H1 (cell line): ENCODE measurements around the gene ENTPD2. TPM values are rescaled to one million over a fixed set of nuclear protein-coding genes. Genes with fewer than 3 reads are reported as not detected.

Source experiments
- CTCF ChIA-PET: fragments of 300-600 bp; sonication (Branson Sonifier 250); formaldehyde crosslinking; loops from one replicate; lab custom pipeline; 2021; ENCODE audit not compliant: partially characterized antibody; lab: Charles Lee
- POLR2A ChIA-PET: fragments of 300-600 bp; sonication (Branson Sonifier 250); formaldehyde crosslinking; loops from one replicate; lab custom pipeline; 2021; ENCODE audit warnings: inconsistent platforms; ENCODE audit not compliant: partially characterized antibody; lab: Charles Lee
- DNase-seq, 2 experiments: peaks; one replicate each; pipeline versions ENCODE4 v3.0.0 to v3.0.0-alpha.2; 2010 to 2022; ENCODE audit warnings: low spot score in 2 of 2, low read depth in 1 of 2, mixed read lengths in 1 of 2
- FAIRE-seq: peaks from 2 replicates; lab custom pipeline; 2011; peaks lifted over from hg19 to GRCh38; lab: Jason Lieb, UNC
- H2AFZ ChIP-seq: 2 replicates; pipeline ENCODE4 v1.8.1; 2012; ENCODE audit warnings: low read length, inconsistent platforms
- H2AK5ac ChIP-seq: 2 replicates; pipeline ENCODE4 v1.6.1; 2013; ENCODE audit warnings: low read depth, low read length
- H2BK120ac ChIP-seq: replicated peaks from 2 replicates; pipeline ENCODE3; 2013; ENCODE audit warnings: low read depth, low read length, inconsistent platforms
- H2BK12ac ChIP-seq: 2 replicates; pipeline ENCODE4 v1.6.1; 2013; ENCODE audit warnings: low read depth, low read length
- H2BK15ac ChIP-seq: 2 replicates; pipeline ENCODE4 v1.6.1; 2013; ENCODE audit warnings: low read length
- H2BK20ac ChIP-seq: 2 replicates; pipeline ENCODE4 v1.6.1; 2013; ENCODE audit warnings: low read length
- H2BK5ac ChIP-seq: 2 replicates; pipeline ENCODE4 v1.6.1; 2013; ENCODE audit warnings: low read depth, low read length
- H3K14ac ChIP-seq: 2 replicates; pipeline ENCODE4 v1.6.1; 2013; ENCODE audit warnings: inconsistent platforms; ENCODE audit not compliant: insufficient read length
- H3K18ac ChIP-seq: 2 replicates; pipeline ENCODE4 v1.6.1; 2013; ENCODE audit warnings: low read length; ENCODE audit errors: extremely low read depth
- H3K23ac ChIP-seq: 2 replicates; pipeline ENCODE4 v1.6.1; 2013; ENCODE audit warnings: inconsistent platforms; ENCODE audit not compliant: insufficient read length
- H3K23me2 ChIP-seq: 2 replicates; pipeline ENCODE4 v1.6.1; 2013; ENCODE audit warnings: low read depth, low read length
- H3K27ac ChIP-seq: 2 replicates; pipeline ENCODE4 v1.6.1; 2011; ENCODE audit warnings: low read depth, low read length, inconsistent platforms
- H3K27me3 ChIP-seq, 4 experiments: replicated peaks in 1 of 4; 1 replicate in 1 of 4; 2 replicates in 3 of 4; pipeline versions ENCODE4 v1.6.1 to v1.8.1; 2011 to 2013; ENCODE audit warnings: low read length in 3 of 4, mild to moderate bottlenecking in 3 of 4, inconsistent platforms in 2 of 4, mixed read lengths in 2 of 4, moderate library complexity in 1 of 4; ENCODE audit not compliant: control insufficient read depth in 3 of 4, insufficient read depth in 3 of 4; ENCODE audit errors: extremely low read depth in 1 of 4
- H3K36me3 ChIP-seq, 4 experiments: 2 replicates each; pipeline versions ENCODE4 v1.6.1 to v1.8.1; 2011 to 2013; ENCODE audit warnings: mild to moderate bottlenecking in 4 of 4, low read length in 3 of 4, moderate library complexity in 2 of 4, control low read depth in 1 of 4, inconsistent platforms in 1 of 4; ENCODE audit not compliant: insufficient read depth in 4 of 4, control insufficient read depth in 2 of 4
- H3K4ac ChIP-seq: replicated peaks from 2 replicates; pipeline ENCODE3; 2013; ENCODE audit warnings: low read length, low read depth, mixed read lengths, inconsistent platforms; ENCODE audit not compliant: insufficient read length
- H3K4me1 ChIP-seq, 4 experiments: replicated peaks in 1 of 4; 1 replicate in 1 of 4; 2 replicates in 3 of 4; pipeline versions ENCODE4 v1.6.1 to v1.8.1; 2011 to 2013; ENCODE audit warnings: low read length in 3 of 4, inconsistent platforms in 2 of 4, mixed read lengths in 1 of 4; ENCODE audit not compliant: insufficient read depth in 4 of 4, control insufficient read depth in 3 of 4
- H3K4me2 ChIP-seq, 2 experiments: 2 replicates each; pipeline versions ENCODE4 v1.6.1 to v1.8.1; 2011 to 2013; ENCODE audit warnings: low read depth in 2 of 2, low read length in 2 of 2, control low read depth in 1 of 2, inconsistent platforms in 1 of 2, mild to moderate bottlenecking in 1 of 2; ENCODE audit not compliant: insufficient read depth in 1 of 2
- H3K4me3 ChIP-seq, 4 experiments: fragments of 200-600, 300-600 bp in 1 of 4; sonication (generic), shearing (Covaris generic), sonication (Bioruptor Twin) in 1 of 4; 2 replicates each; pipeline versions ENCODE4 v1.5.1 to v1.8.1; 2011 to 2016; ENCODE audit warnings: low read length in 4 of 4, low read depth in 3 of 4, control low read depth in 2 of 4, inconsistent platforms in 2 of 4, mild to moderate bottlenecking in 2 of 4, mixed read lengths in 1 of 4, moderate library complexity in 1 of 4; ENCODE audit not compliant: insufficient read depth in 2 of 4; ENCODE audit errors: extremely low read depth in 1 of 4
- H3K56ac ChIP-seq: replicated peaks from 2 replicates; pipeline ENCODE3; 2013; ENCODE audit warnings: low read depth, mild to moderate bottlenecking, mixed read lengths, low read length, inconsistent platforms; ENCODE audit not compliant: insufficient read length
- H3K79me1 ChIP-seq: 2 replicates; pipeline ENCODE4 v1.6.1; 2013; ENCODE audit warnings: low read depth, low read length, control low read depth
- H3K79me2 ChIP-seq, 2 experiments: 2 replicates each; pipeline versions ENCODE4 v1.6.1 to v1.8.1; 2012 to 2013; ENCODE audit warnings: low read length in 2 of 2, mild to moderate bottlenecking in 2 of 2, inconsistent platforms in 1 of 2; ENCODE audit not compliant: insufficient read depth in 2 of 2, control insufficient read depth in 1 of 2
- H3K9ac ChIP-seq, 4 experiments: replicated peaks in 1 of 4; 1 replicate in 1 of 4; 2 replicates in 3 of 4; pipeline versions ENCODE4 v1.6.1 to v1.8.1; 2011 to 2013; ENCODE audit warnings: low read depth in 3 of 4, low read length in 3 of 4, control low read depth in 2 of 4, mild to moderate bottlenecking in 2 of 4, moderate library complexity in 2 of 4, inconsistent platforms in 1 of 4; ENCODE audit errors: extremely low read depth in 1 of 4
- H3K9me3 ChIP-seq, 2 experiments: 2 replicates each; pipeline versions ENCODE4 v1.6.1 to v1.8.1; 2012 to 2013; ENCODE audit warnings: mild to moderate bottlenecking in 2 of 2, moderate library complexity in 2 of 2, control low read depth in 1 of 2, inconsistent platforms in 1 of 2, low read depth in 1 of 2, low read length in 1 of 2, mixed read lengths in 1 of 2; ENCODE audit not compliant: insufficient read depth in 2 of 2
- H4K20me1 ChIP-seq, 2 experiments: replicated peaks in 1 of 2; 2 replicates each; pipeline versions ENCODE3 to v1.8.1; 2011 to 2013; ENCODE audit warnings: inconsistent platforms in 2 of 2, low read length in 2 of 2, mild to moderate bottlenecking in 1 of 2; ENCODE audit not compliant: insufficient read depth in 2 of 2, control insufficient read depth in 1 of 2
- H4K5ac ChIP-seq: 2 replicates; pipeline ENCODE4 v1.6.1; 2013; ENCODE audit warnings: low read length, low read depth, mixed read lengths, inconsistent platforms; ENCODE audit not compliant: insufficient read length
- H4K8ac ChIP-seq: 2 replicates; pipeline ENCODE4 v1.8.0; 2013; ENCODE audit warnings: mild to moderate bottlenecking, moderate library complexity, low read length, inconsistent platforms; ENCODE audit not compliant: insufficient read depth; ENCODE audit errors: extremely low read depth
- H4K91ac ChIP-seq: replicated peaks from 2 replicates; pipeline ENCODE3; 2013; ENCODE audit warnings: low read length, mixed read lengths, inconsistent platforms; ENCODE audit not compliant: insufficient read length
- ASH2L ChIP-seq: fragments of 200-600, 300-600 bp; sonication (generic); IDR thresholded peaks from one replicate; pipeline ENCODE4 v1.7.1; 2017; ENCODE audit warnings: low read length
- BCL11A ChIP-seq, 2 experiments: IDR thresholded peaks; one replicate each; pipeline ENCODE4 v1.6.1; 2011; ENCODE audit warnings: low read depth in 2 of 2, low read length in 2 of 2, mild to moderate bottlenecking in 2 of 2
- CEBPB ChIP-seq: IDR thresholded peaks from 2 replicates; pipeline ENCODE4 v1.6.1; 2012; ENCODE audit warnings: low read depth, low read length
- CHD1 ChIP-seq: IDR thresholded peaks from 2 replicates; pipeline ENCODE4 v1.6.1; 2012; ENCODE audit warnings: low read depth, low read length, improper control_type of control experiment
- CREB1 ChIP-seq: IDR thresholded peaks from 2 replicates; pipeline ENCODE4 v1.6.1; 2012; ENCODE audit warnings: inconsistent platforms
- GABPA ChIP-seq: IDR thresholded peaks from 2 replicates; pipeline ENCODE4 v1.6.1; 2011; ENCODE audit warnings: mild to moderate bottlenecking, low read length, moderate library complexity, borderline replicate concordance; ENCODE audit not compliant: insufficient read depth
- GTF2F1 ChIP-seq: IDR thresholded peaks from 2 replicates; pipeline ENCODE4 v1.6.1; 2012; ENCODE audit warnings: low read depth, low read length, improper control_type of control experiment, borderline replicate concordance
- NANOG ChIP-seq: IDR thresholded peaks from 2 replicates; pipeline ENCODE4 v1.6.1; 2011; ENCODE audit warnings: low read length, low read depth, mild to moderate bottlenecking, inconsistent platforms; ENCODE audit not compliant: insufficient read depth, poor library complexity, severe bottlenecking
- POLR2AphosphoS5 ChIP-seq: IDR thresholded peaks from 2 replicates; pipeline ENCODE4 v1.6.1; 2011; ENCODE audit warnings: low read depth, low read length
- WGBS, 2 experiments: shearing (Covaris generic) in 1 of 2; methylation state at CpG; one replicate each; pipeline versions ENCODE4 v1.1.6 to v1.1.7; 2013 to 2015; ENCODE audit warnings: low lambda C conversion rate in 2 of 2, mixed read lengths in 2 of 2, inconsistent platforms in 1 of 2, low coverage in 1 of 2, missing lambda C conversion rate in 1 of 2; ENCODE audit not compliant: insufficient replicate concordance in 2 of 2, insufficient coverage in 1 of 2, insufficient read length in 1 of 2; ENCODE audit errors: extremely low coverage in 1 of 2, missing lambda C conversion rate in 1 of 2; 5-methylcytosine and 5-hydroxymethylcytosine counted together
- polyA plus RNA-seq, 7 experiments: library from polyadenylated mRNA; depleted of rRNA in 3 of 7; stranded (reverse) in 5 of 7; unstranded in 2 of 7; fragments of >200 nt in 5 of 7; fragments of 200-250 nt in 2 of 7; gene quantifications; 1 replicate in 5 of 7; 2 replicates in 1 of 7; 4 replicates in 1 of 7; pipeline versions ENCODE4 v1.2.1 to v1.2.3, GENCODE V29; 2011 to 2013; ENCODE audit warnings: missing spikeins in 2 of 7, mixed read lengths in 2 of 7
- total RNA-seq: library from RNA; stranded (reverse); fragmentation: NEBNext Ultra II Directional; extraction: Animal tissue kit (Norgen Biotek cat#: 25700); gene quantifications from 2 replicates; pipeline ENCODE4 v1.2.1, GENCODE V29; 2021

ENTPD2 gene
- total and polyA plus RNA-seq, 2 of the 8 experiments (the other 6 are each of a cell fraction or from before 2014, with no cell fraction given): 0.65 to 3.8 TPM

DNA sequence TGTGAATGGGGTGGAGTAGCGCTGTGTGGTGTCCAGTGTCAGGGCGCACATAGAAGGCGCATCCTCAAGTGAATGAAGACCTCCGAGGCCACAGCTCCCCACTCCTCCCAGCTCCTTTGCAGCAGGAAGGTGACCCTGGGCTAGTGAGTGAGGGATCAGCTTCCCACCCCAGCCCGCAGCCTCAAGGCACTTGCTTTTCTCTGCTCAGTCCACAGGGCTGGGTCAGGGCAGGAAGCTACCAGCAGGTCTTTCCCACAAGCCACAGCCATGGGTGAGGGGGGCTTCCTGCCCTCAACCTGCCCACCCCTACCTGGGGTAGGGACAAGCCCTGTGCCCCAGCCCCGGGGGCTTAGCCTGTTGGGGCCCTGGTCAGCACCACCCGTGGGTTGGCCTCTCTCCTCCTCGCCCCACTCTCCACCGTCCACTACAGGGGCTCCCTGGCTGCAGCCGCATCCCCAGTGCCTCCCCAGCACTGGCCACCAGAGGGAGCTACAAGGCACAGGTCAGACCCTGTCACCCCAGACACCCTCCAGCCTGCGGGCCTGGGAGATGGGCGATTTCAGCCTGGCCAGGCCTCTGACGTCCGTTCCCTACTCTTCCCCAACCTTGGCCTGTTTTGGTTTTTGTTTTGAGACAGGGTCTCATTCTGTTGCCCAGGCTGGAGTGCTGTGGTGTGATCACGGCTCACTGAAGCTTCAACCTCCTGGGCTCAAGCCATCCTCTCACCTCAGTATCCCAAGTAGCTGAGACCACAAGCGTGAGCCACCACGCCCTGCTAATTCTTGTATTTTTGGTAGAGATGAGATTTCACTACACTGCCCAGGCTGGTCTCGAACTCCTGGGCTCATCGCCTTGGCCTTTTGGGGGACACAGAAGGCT, 24.6 kb downstream of the ENTPD2 start:
- Histone ChIP-seq H3K4me1 (peaks cover 0 to 11% (median 3%) of the 10 kb centered on the region in 4 experiments; a peak in 5 of 7 replicates), H3K4ac (no peak overlapping the region), H3K14ac (no peak overlapping the region), H2BK20ac (no peak overlapping the region), H2BK5ac (no peak overlapping the region), H2BK12ac (peak overlapping the region; percentile 33; the same call in 1 of the 2 replicates), H3K27ac (no peak overlapping the region), H3K23me2 (peaks cover 4% of the 10 kb centered on the region; the same call in 1 of the 2 replicates), H2AK5ac (no peak overlapping the region), H3K23ac (no peak overlapping the region), H4K20me1 (no peaks in the 10 kb centered on the region), H3K27me3 (peaks cover 1 to 27% (median 15%) of the 10 kb centered on the region in 4 experiments; a peak in 6 of 7 replicates), H2BK15ac (0 out of 2 replicates have a peak overlapping the region, but pooled peaks have one; percentile 40), H3K4me2 (peak overlapping the region; percentile 39 to 91; a peak in 2 of 4 replicates), H3K79me2 (no peaks in the 10 kb centered on the region), H3K9ac (no peak overlapping the region), H3K18ac (0 out of 2 replicates have a peak overlapping the region, but pooled peaks have one; percentile 38), H2AFZ (no peak overlapping the region), H2BK120ac (no peak overlapping the region), H3K4me3 (peak overlapping the region in 1 of 4 experiments; percentile 78; a peak in 4 of 8 replicates), H3K56ac (no peak overlapping the region), H4K5ac (no peak overlapping the region), H4K8ac (no peak overlapping the region), H3K79me1 (no peaks in the 10 kb centered on the region), H4K91ac (no peak overlapping the region), H3K9me3 (no peaks in the 10 kb centered on the region), H3K36me3 (no peaks in the 10 kb centered on the region)
- ChIA-PET POLR2A (interaction anchor here (1.0 to 1.9 kb wide), 6 partner anchors 15 to 213 kb away, joined by 3 to 6 read pairs (median 4); partner anchors contain the start of gene TUBB4B), CTCF (interaction anchor here (0.6 to 8.5 kb wide), 84 partner anchors 8 to 1038 kb away, joined by 3 to 110 read pairs (median 5); partner anchors contain the start of genes AJM1, C8G, CLIC3 and GRIN1)
- WGBS, 2 experiments: 49% methylated on average over 19 of the region's 19 CpGs; no CpG with 5 or more reads in 1 of the 2 experiments
- FAIRE-seq (peak; percentile 69), DNase-seq (peak in 1 of 2 experiments; percentile 98)
- TF ChIP-seq CEBPB: no peak
- no peak for TF ChIP-seq GTF2F1
- peak; percentile 63; the same call in 1 of the 2 replicates for TF ChIP-seq GABPA
- peak; percentile 43 for TF ChIP-seq CREB1
- peak; percentile 10 for TF ChIP-seq ASH2L
- no peak for TF ChIP-seq CHD1
- no peak for TF ChIP-seq BCL11A (IDR thresholded peaks at IDR 0.05; ENCODE audit: low read depth in 2 of 2, low read length in 2 of 2)
- TF ChIP-seq NANOG: no peak
- TF ChIP-seq POLR2AphosphoS5: no peak
